Measurements from ENCODE around the gene BLM. TPM values are rescaled to one million over a fixed set of nuclear protein-coding genes. Genes with fewer than 3 reads are reported as not detected.
"Not testable (repeated sequence)": the region's sequence is repeated elsewhere in the genome, so short reads cannot be mapped to it uniquely, and the experiment has no call there.

Gene BLM
- total RNA-seq, 1 experiment from 2014 or later: 18.1 TPM

DNA sequence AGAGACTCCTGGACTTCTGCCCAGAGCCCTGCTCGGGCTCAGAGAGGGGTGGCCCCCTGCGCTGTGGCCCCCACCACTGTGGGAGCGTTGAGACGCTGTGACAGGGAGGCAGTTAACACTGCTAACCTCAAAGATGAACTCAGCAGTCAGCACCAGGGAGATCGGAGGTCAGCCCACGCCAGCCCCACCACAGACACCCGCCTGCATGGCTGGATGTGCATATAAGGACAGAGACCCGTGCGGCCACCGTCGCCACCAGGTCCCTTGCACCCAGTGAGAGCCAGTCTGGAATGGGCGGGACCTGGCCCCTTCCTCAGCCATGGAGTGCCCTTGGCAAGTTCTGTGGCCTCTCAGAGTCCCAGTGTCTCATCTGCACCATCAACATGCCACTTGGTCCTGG is 102.7 kb downstream of the BLM start:
- DNase-seq (ENCODE audit: low spot score): no peak

- DNase-seq (ENCODE audit: low spot score): no peak
Measured at GRCh38 chr15:90820481-90820880, 103.3 kb downstream of the BLM start.

DNA sequence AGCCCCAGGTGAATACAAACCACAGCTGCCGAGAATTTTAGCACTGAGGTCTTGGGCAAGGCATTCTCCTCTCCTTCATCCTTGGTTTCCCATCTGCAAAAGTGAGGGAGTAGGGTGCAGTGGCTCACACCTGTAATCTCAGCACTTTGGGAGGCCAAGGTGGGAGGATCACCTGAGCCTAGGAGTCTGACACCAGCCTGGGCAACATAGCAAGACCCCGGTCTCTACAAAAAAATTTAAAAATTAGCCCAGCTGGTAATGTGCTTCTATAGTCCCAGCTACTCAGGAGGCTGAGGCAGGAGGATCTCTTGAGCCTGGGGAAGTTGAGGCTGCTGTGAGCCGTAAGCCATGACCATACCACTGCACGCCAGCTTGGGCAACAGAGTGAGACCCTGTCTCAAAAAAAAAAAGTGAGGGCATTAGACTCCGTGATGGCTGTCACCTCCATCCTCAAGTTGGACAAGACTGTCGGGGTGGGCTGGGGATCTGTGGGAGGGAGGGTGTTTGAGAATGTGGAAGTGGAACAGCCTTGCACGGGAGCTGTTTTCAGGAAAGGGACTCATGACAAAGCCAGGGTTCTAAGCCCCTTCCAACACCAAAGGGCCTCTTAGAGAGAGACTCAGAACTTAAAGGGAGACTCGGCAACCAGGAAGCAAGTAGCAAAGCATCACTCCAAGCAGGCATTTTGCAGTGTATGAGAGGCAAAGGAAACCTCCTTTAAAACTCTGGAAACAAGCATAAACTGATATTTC is 105.2 kb downstream of the BLM start:
- DNase-seq (ENCODE audit: low spot score): no peak

DNA sequence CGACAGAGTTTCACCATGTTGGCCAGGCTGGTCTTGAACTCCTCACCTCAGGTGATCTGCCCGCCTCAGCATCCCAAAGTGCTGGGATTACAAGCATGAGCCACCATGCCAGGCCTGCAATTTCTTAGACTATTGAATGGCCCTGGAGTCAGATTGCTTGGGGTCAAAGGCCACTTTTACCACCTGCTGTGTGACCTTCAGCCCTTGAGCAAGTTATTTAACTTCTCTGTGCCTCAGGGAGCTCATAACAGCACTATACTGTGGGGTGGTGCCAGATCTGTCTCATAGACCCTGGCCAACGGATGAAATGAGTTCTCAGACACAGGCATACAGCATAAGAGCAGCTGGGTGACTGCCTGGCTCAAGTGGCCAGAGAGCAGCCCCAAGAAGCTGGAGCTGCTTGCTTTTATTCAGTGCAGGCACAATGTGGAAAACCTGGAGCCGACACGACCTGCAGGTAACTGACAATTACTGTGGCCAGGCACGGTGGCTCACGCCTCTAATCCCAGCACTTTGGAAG is 106.4 kb downstream of the BLM start:
- DNase-seq (ENCODE audit: low spot score): no peak

DNA sequence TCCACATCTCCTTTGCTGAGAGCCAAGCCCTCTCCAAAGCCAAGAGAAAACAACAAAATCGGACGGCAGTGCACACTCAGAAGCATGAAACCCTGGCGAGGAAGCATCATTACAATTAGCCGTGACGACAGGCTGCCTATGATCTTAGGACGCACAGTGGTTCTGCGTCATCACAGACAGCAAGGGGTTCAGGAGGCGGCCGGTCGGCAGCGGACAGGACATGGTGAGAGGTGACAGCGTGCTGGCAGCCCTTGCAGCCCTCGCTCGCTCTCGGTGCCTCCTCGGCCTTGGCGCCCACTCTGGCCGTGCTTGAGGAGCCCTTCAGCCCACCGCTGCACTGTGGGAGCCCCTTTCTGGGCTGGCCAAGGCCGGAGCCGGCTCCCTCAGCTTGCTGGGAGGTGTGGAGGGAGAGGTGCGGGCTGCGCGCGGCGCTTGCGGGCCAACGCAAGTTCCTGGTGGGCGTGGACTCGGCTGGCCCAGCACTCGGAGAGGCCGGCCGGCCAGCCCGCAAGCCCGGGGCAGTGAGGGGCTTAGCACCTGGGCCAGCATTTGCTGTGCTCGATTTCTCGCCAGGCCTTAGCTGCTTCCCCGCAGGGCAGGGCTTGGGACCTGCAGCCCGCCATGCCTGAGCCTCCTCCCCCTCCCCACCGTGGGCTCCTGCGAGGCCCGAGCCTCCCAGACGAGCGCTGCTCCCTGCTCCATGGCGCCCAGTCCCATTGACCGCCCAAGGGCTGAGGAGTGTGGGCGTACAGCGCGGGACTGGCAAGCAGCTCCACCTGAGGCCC is 108.2 kb downstream of the BLM start:
- not testable (repeated sequence) for DNase-seq (ENCODE audit: low spot score)

GRCh38 chr15:90826206-90826885 is 109.2 kb downstream of the BLM start:
- DNase-seq (ENCODE audit: low spot score): not testable (repeated sequence)

DNA sequence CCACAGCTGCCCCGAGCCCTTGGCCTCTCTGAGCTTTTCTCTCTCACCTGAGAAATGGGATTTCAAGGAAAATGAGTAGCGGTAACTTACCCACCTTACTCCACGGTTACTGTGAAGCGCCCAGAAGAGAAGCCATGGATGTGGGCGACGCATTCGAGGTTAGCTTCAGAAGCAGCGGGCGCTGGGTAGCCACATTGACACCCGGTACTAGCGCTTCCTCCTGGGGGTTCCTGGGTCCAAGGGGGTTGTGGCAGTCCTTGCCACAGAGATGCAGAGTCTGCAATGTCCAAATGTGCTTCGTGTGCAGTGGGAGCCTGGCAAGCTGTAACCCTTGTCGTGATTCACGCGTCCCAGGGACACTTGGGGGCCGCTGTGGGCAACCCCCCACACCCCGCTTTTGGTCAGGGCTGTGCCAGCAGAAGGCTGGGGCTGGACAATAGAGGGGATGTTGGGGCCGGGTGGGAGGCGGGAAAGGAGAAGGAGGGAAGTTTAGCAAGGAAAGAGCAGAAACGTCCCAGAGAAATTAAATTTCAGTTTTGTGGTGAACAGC is 109.8 kb downstream of the BLM start:
- no peak for DNase-seq (ENCODE audit: low spot score)

DNA sequence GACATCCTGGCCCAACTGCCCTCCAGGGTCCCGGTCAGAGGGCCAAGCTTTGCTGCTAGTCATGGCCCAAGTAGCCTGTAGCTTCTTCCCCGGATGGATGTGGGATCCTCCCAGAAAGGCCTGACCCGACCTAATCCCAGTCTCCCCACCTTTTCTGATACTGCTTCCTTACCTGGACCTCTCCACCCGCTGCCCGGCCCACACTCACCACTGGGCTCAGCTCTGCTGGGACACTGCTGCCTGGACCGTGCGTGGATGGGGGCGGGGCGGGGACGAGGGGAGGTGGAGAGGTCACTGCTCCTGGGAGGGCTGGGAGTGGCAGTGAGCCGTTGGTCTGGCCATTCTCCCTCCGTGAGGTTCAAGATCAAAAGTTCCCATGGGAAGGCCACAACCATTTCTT is 111.0 kb downstream of the BLM start:
- DNase-seq (ENCODE audit: low spot score): no peak

- DNase-seq (ENCODE audit: low spot score): no peak
Measured at GRCh38 chr15:90829126-90829525, 112.0 kb downstream of the BLM start.

DNA sequence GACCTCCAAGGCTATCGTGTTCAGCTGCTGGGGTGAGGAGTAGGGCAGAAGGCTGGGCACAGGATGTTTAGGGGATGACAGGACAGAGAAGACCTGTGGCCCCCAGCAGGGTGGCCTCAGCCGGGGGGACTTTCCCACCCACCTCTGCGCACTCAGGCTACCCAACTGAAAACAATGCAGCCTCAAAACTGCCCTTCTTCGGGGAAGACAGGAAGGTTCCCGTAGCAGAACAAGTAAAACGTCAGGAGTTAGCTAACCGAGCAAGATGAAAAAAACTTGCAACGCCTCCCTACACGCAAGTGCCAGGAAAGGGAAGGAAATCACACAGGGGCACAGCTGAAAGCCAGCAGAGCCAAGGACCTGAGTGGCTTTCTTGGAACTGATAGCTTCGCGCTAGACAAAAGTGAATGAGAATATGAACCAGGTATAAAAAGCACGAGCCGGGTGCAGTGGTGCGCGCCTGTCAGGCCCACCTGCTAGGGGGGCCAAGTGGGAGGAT is 112.8 kb downstream of the BLM start:
- DNase-seq (ENCODE audit: low spot score): no peak

- no peak for DNase-seq (ENCODE audit: low spot score)
Measured at GRCh38 chr15:90834626-90835025, 117.5 kb downstream of the BLM start.

DNA sequence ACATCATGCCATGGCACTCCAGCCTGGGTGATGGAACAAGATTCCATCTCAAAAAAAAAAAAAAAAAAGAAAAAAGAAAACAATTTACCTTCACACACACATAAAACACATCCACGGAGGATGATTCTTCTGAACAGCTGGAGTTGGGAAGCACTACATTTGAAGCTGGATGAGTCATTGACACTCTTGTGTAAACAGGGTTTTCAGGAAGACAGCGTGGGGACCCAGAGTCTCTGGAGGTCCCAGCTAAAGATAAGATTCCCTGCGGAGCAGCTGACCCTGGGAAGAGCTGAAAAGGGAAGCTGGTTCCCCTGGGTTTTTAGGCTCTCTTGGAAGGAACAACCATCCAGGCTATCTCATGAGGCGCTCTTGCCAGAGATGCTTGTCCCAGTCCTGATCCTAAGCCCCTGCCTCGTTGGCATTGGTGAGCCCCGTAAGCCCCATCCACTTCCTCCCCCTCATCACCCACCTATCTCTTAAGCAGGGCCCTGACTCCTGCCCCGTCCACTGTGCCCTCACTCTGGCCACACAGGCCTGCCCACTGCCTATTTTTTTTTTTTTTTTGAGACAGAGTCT is 119.2 kb downstream of the BLM start:
- DNase-seq (ENCODE audit: low spot score): peak; percentile 79

DNA sequence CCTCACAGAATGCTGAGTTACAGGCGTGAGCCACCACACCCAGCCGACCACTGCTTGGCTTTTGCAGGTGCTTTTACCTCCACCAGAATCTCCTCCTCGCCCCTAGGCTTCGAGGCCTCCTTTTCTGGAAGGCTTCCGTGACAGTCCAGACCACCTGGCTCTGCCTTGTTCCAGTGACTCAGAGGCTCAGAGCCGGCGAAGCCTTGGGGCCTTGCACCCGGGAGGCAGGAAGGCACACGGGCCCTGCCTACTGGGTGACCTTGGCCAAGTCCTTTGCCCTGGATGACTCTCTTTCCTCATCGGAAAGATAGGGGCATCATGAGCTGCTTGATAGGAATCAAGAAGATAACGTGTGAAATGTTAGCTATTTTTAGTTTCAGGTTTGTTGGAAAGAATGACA is 119.9 kb downstream of the BLM start:
- DNase-seq (ENCODE audit: low spot score): no peak

DNA sequence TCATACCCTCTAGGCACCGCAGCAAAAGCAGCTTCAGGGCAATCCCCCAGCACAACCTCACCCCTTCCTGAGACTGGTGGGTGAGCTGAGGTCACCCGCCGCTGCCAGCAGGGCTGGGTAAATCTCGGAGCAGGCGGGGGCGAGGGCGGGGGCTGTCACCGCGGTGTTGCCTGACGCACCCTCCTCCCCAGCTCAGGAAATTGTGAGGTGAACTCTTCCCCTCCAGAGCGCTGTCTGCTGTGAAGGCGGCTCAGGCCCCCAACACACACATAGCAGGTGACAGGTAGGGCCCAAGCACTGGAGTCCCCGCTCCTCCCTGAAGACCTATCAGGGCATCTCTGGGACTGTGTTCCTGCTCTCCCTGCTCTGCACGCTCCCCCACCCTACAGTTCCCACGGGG is 121.0 kb downstream of the BLM start:
- no peak for DNase-seq (ENCODE audit: low spot score)

GRCh38 chr15:90838544-90838943 is 121.4 kb downstream of the BLM start:
- no peak for DNase-seq (ENCODE audit: low spot score)

DNA sequence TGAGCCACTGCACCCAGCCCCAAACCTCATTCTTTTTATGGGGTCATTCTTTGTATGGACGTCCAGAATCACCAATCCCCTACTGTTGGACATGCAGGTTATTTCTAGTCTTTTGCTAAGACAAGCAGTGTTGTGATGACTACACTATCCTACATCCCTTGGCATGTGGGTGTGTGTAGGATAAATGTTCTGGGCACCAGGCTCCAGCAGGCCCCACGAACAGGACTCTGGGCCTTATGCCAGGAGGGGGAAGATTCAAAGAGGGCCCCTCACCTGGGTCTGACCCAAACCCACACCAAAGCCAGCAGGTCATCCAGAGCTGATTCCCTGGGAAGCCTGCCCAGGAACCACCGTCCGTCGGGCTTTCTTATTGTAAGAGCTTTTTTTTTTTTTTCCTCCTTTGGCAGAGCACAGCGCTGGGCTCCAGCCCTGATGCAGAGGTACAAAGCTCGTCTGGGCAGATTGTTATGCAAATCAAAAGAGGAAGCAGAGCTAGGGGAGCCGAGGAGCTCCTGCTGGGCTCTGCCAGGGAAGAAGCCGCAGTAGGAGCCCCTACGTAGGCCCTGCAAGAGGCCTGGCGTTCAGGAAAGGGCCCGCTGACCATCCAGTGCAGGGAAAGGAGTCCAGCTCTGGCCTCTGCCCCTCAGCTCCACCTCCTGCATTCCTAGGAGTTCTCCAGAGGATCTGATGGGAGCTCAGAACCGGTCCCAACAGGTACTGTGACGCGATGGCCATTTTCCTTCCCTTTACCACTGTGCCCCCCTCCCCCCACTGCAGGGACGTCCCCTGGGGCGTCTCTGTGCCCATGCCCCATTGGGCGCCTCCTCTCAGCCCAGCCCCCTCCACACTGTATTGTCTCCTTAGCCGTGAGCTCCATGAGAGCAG is 122.3 kb downstream of the BLM start:
- peak; percentile 41 for DNase-seq (ENCODE audit: low spot score)

GRCh38 chr15:90840157-90840855 is 123.2 kb downstream of the BLM start:
- DNase-seq (ENCODE audit: low spot score): no peak

- DNase-seq (ENCODE audit: low spot score): no peak
Measured at GRCh38 chr15:90840954-90841353, 123.8 kb downstream of the BLM start.

GRCh38 chr15:90844696-90845095 is 127.5 kb downstream of the BLM start:
- DNase-seq (ENCODE audit: low spot score): no peak

Measured in A172 (cell line).